ENCODE results near the gene ZNF423. TPM values are rescaled to one million over a fixed set of nuclear protein-coding genes. Genes with fewer than 3 reads are reported as not detected.

The ZNF423 gene
- total RNA-seq, 1 experiment from 2014 or later = 0.20 TPM

- no peak for DNase-seq
- H3K9me3 Mint-ChIP-seq (ENCODE audit: unreplicated experiment) = no peaks in the 10 kb centered on the region
- intact Hi-C loops (cut with micrococcal nuclease; ENCODE audit: unreplicated experiment) = no loop called here
- no peak for TF ChIP-seq CTCF (IDR thresholded peaks at IDR 0.05; ENCODE audit: insufficient read depth in 1 of 2, low read depth in 1 of 2, low read length in 1 of 2, severe bottlenecking in 1 of 2, unreplicated experiment in 1 of 2)
- BruUV-seq (replicated peaks) = no TSS peak
- peaks cover 14% of the 10 kb centered on the region for H3K4me1 Mint-ChIP-seq (ENCODE audit: low read depth, unreplicated experiment)
- H3K4me1 ChIP-seq = peaks cover 16% of the 10 kb centered on the region
- no peaks in the 10 kb centered on the region; the same call in 1 of the 2 replicates for H3K27me3 ChIP-seq (replicated peaks; ENCODE audit: control insufficient read depth, insufficient read depth, low read length)
- H3K4me3 ChIP-seq (ENCODE audit: low read depth, low read length) = no peak overlapping the region
- no peak overlapping the region for H3K4me3 Mint-ChIP-seq (ENCODE audit: unreplicated experiment)
- ChIA-PET CTCF (interaction anchor here (0.6 kb wide), 1 partner anchor 206 kb away, joined by 3 read pairs; no protein-coding TSS in a partner anchor), POLR2A (no interaction called here)
- no peaks in the 10 kb centered on the region for H3K9me3 ChIP-seq
- no peaks in the 10 kb centered on the region for H3K36me3 Mint-ChIP-seq (ENCODE audit: insufficient read depth, unreplicated experiment)
- H3K27me3 Mint-ChIP-seq (ENCODE audit: insufficient read depth, unreplicated experiment) = peaks cover 21% of the 10 kb centered on the region
- H3K27ac Mint-ChIP-seq (ENCODE audit: unreplicated experiment) = no peak overlapping the region
- no peaks in the 10 kb centered on the region for H3K36me3 ChIP-seq (ENCODE audit: control insufficient read depth, insufficient read depth, low read length)
Measured at GRCh38 chr16:49851468-49851787, 4.5 kb downstream of the ZNF423 start.

- H3K4me1 Mint-ChIP-seq (ENCODE audit: low read depth, unreplicated experiment) = peaks cover 14% of the 10 kb centered on the region
- POLR2A ChIA-PET = no interaction called here
- no peak for DNase-seq
Measured at GRCh38 chr16:49850558-49851467, 5.1 kb downstream of the ZNF423 start.

GRCh38 chr16:49849754-49850108, 6.2 kb downstream of the ZNF423 start:
- intact Hi-C loops (cut with micrococcal nuclease; ENCODE audit: unreplicated experiment) = no loop called here
- CTCF ChIA-PET = interaction anchor here (1.3 kb wide), 1 partner anchor 10 kb away, joined by 3 read pairs; no protein-coding TSS in a partner anchor
- peaks cover 21% of the 10 kb centered on the region for H3K27me3 Mint-ChIP-seq (ENCODE audit: insufficient read depth, unreplicated experiment)

More at GRCh38 chr16:49850558-49851467, 5.1 kb downstream of the ZNF423 start:
- H3K4me1 ChIP-seq = peaks cover 16% of the 10 kb centered on the region
- BruUV-seq (replicated peaks) = no TSS peak
- Mint-ChIP-seq H3K36me3 (ENCODE audit: insufficient read depth, unreplicated experiment) (no peaks in the 10 kb centered on the region), H3K9me3 (ENCODE audit: unreplicated experiment) (no peaks in the 10 kb centered on the region), H3K27ac (ENCODE audit: unreplicated experiment) (no peak overlapping the region), H3K27me3 (ENCODE audit: insufficient read depth, unreplicated experiment) (peaks cover 21% of the 10 kb centered on the region), H3K4me3 (ENCODE audit: unreplicated experiment) (no peak overlapping the region)
- no peaks in the 10 kb centered on the region for H3K9me3 ChIP-seq
- CTCF ChIA-PET = interaction anchor here (0.6 to 1.3 kb wide), 2 partner anchors 9 to 206 kb away, joined by 3 read pairs; no protein-coding TSS in a partner anchor
- no peak overlapping the region for H3K4me3 ChIP-seq (ENCODE audit: low read depth, low read length)
- no peaks in the 10 kb centered on the region; the same call in 1 of the 2 replicates for H3K27me3 ChIP-seq (replicated peaks; ENCODE audit: control insufficient read depth, insufficient read depth, low read length)
- intact Hi-C loops (cut with micrococcal nuclease; ENCODE audit: unreplicated experiment) = no loop called here
- H3K36me3 ChIP-seq (ENCODE audit: control insufficient read depth, insufficient read depth, low read length) = no peaks in the 10 kb centered on the region
- no peak for TF ChIP-seq CTCF (IDR thresholded peaks at IDR 0.05; ENCODE audit: insufficient read depth in 1 of 2, low read depth in 1 of 2, low read length in 1 of 2, severe bottlenecking in 1 of 2, unreplicated experiment in 1 of 2)

More at GRCh38 chr16:49849754-49850108, 6.2 kb downstream of the ZNF423 start:
- no TSS peak for BruUV-seq (replicated peaks)
- Histone ChIP-seq H3K36me3 (ENCODE audit: control insufficient read depth, insufficient read depth, low read length) (no peaks in the 10 kb centered on the region), H3K27me3 (replicated peaks; ENCODE audit: control insufficient read depth, insufficient read depth, low read length) (no peaks in the 10 kb centered on the region; the same call in 1 of the 2 replicates), H3K4me1 (peaks cover 14% of the 10 kb centered on the region), H3K4me3 (ENCODE audit: low read depth, low read length) (no peak overlapping the region), H3K9me3 (no peaks in the 10 kb centered on the region)
- no peak for TF ChIP-seq CTCF (IDR thresholded peaks at IDR 0.05; ENCODE audit: insufficient read depth in 1 of 2, low read depth in 1 of 2, low read length in 1 of 2, severe bottlenecking in 1 of 2, unreplicated experiment in 1 of 2)
- no peaks in the 10 kb centered on the region for H3K36me3 Mint-ChIP-seq (ENCODE audit: insufficient read depth, unreplicated experiment)
- DNase-seq = no peak
- POLR2A ChIA-PET = no interaction called here
- H3K27ac Mint-ChIP-seq (ENCODE audit: unreplicated experiment) = no peak overlapping the region
- no peak overlapping the region for H3K4me3 Mint-ChIP-seq (ENCODE audit: unreplicated experiment)
- no peaks in the 10 kb centered on the region for H3K9me3 Mint-ChIP-seq (ENCODE audit: unreplicated experiment)
- H3K4me1 Mint-ChIP-seq (ENCODE audit: low read depth, unreplicated experiment) = peaks cover 14% of the 10 kb centered on the region
